ENCODE results near the gene POLD4. TPM values are rescaled to one million over a fixed set of nuclear protein-coding genes. Genes with fewer than 3 reads are reported as not detected.

POLD4 gene
- total RNA-seq, 1 donor from 2014 or later: 3.7 TPM

DNA sequence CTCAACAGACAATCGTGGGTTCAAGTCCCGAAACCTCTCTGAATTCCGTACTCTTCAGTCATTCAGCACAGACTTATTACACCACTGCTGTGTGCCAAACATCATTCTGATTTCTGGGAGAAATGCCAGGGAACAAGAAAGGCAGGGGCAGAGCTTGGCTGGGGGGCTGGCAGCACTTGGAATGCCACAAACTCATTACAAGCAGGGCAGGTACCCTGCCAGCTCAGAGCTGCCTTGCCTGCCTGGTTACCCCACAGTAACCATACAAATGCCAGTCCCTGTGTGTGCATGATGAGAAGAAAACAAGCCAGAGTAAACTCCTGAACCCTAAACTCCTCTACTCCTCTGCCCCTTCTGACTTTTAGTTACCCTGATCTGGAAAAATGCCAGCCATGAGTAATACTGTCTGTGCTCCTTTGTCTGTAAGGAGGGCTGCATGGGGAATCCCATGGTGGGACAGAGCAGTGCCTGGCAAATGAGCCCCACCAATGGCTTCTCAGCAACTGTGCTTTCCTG lies 31.6 kb upstream of the POLD4 start:
- TF ChIP-seq, protein P1, sequence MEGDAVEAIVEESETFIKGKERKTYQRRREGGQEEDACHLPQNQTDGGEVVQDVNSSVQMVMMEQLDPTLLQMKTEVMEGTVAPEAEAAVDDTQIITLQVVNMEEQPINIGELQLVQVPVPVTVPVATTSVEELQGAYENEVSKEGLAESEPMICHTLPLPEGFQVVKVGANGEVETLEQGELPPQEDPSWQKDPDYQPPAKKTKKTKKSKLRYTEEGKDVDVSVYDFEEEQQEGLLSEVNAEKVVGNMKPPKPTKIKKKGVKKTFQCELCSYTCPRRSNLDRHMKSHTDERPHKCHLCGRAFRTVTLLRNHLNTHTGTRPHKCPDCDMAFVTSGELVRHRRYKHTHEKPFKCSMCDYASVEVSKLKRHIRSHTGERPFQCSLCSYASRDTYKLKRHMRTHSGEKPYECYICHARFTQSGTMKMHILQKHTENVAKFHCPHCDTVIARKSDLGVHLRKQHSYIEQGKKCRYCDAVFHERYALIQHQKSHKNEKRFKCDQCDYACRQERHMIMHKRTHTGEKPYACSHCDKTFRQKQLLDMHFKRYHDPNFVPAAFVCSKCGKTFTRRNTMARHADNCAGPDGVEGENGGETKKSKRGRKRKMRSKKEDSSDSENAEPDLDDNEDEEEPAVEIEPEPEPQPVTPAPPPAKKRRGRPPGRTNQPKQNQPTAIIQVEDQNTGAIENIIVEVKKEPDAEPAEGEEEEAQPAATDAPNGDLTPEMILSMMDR (conservative IDR thresholded peaks at IDR 0.05): no peak
- Mint-ChIP-seq H3K4me3 (no peak overlapping the region), H3K27me3 (ENCODE audit: low read depth) (peaks cover 35% of the 10 kb centered on the region), H3K36me3 (ENCODE audit: low read depth) (no peaks in the 10 kb centered on the region), H3K27ac (ENCODE audit: unreplicated experiment) (no peak overlapping the region), H3K4me1 (peaks cover 19% of the 10 kb centered on the region), H3K9me3 (no peaks in the 10 kb centered on the region)
- DNase-seq (ENCODE audit: low read depth, low spot score): no peak

DNA sequence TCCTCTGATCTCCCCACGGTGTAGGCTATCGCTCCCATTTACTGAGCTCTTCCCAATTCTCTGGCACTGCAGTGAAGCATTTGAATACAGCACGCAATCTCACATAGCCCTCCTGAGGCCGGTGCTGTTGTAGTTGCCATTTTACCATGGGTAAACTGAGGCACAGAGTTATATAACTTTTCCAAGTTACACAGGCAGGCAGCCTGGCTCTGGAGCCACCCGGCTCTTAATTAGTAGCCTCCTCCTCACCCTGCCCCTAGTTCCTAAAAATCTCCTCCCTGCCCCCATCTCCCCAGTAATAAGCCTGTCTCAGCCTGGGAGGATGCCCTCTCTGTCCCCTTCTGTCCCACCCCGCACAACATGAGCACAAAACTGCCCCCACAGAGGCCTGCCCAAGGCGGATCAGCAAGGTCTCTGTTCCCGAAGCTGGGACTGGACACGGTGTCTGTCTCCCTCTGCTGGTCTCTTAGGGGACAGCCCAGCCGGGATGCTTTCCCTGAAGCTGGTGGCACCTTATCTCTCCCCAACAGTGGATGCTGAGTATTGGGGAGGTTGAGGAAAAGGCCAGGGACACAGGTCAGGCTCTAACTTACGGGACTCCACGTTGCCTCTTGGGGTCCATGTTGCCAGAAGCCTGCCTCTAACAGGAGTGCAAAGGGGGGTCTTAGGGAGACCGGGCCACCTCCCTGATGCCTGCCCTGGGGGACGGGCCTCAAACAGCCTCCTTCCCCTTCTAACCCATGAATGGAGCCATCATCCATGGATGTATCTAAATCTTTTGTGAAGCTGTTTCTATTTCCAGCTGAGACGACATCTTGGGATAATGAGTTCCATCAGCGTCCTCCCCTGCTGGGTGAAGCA lies 29.2 kb upstream of the POLD4 start:
- Mint-ChIP-seq H3K27me3 (ENCODE audit: low read depth) (peaks cover 29% of the 10 kb centered on the region), H3K4me3 (peak overlapping the region; percentile 56), H3K27ac (ENCODE audit: unreplicated experiment) (no peak overlapping the region)

DNA sequence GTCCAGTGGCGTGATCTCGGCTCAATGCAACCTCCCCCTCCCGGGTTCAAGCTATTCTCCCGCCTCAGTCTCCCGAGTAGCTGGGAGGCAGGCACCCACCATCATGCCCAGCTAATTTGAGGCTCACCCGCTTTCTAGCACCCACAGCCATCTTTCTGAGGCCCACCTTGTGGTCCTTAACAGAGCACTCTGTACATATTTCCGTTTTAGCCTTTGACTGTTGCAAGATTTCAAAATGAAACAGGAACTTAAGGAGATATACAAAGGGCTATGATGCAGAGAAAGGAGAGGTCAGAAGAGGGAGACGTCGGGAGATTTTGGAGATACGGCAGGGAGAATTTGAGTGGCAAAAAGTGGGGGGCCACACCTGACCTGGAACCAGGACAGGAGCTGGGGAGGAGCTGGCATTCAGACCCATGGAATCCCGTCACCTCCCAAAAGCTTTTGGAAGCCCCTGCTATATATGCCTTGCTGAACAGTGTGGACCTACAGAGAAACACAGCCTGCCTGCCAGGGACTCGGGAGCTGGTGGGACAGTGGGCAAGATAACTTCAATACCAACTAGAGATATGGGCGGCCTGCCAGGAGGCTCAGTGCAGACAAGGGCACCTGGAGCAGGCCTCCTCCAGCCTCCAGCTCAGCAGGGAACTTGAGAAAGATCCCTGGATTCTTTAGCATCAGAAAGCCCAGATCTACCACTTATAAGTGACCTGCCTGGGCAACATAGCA lies 28.1 kb upstream of the POLD4 start:
- Mint-ChIP-seq H3K4me3 (no peak overlapping the region), H3K27ac (ENCODE audit: unreplicated experiment) (no peak overlapping the region), H3K36me3 (ENCODE audit: low read depth) (no peaks in the 10 kb centered on the region), H3K9me3 (no peaks in the 10 kb centered on the region), H3K4me1 (peaks cover 19% of the 10 kb centered on the region), H3K27me3 (ENCODE audit: low read depth) (peaks cover 32% of the 10 kb centered on the region)
- no peak for DNase-seq (ENCODE audit: low read depth, low spot score)
- TF ChIP-seq, protein P1 (conservative IDR thresholded peaks at IDR 0.05): no peak

More for the DNA sequence above, 29.2 kb upstream of the POLD4 start:
- H3K4me1 Mint-ChIP-seq: peaks cover 12% of the 10 kb centered on the region
- H3K36me3 Mint-ChIP-seq (ENCODE audit: low read depth): no peaks in the 10 kb centered on the region
- H3K9me3 Mint-ChIP-seq: no peaks in the 10 kb centered on the region
- DNase-seq (ENCODE audit: low read depth, low spot score): peak; percentile 82
- TF ChIP-seq, protein P1 (conservative IDR thresholded peaks at IDR 0.05): peak; percentile 98

DNA sequence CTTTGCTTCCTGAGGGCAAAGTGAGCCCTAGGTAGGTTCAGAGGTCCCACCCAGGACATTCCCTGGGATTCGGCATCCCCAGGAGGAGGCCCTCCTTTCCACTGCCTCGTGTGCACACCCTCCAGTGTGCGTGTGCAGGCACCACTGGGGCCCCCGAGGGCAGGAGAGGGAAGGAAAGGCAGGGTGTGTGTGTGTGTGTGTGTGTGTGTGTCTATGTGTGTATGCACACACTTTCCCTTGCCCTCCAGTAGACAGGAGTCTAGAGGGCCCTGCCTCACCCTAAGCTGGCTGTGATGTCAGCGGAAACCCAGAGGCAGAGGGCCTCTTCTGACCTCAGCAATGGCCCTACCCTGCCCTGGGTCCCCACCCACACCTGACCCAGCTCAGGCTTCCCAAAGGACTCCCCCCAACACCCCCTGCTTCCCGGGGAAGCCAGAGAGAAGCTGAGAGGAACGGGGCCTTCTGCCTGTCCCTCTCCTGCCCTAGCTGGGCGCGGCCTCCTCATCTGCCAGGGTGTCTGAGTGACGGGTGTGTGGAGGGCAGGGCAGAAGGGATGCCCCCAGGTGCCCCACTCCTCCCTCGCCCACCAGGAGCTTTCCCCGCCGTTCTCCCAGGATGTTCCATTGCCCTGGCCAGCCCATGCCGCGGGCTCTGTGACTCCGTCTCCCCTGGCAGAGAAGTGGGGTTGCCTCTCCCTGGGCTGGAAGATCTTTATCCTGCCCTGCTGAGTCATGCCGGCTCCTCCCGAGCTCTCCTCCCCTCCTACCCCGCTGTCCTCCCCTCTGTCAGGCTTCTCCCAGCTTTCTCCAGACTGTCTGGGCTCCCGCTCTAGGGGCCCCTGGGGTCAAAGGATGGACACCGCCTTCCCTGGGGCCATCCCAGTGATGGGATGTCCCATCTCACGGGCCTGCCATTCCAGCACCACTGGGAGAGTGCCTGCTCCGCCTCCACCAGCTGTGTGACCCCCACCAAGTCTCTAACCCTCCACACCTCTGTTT lies 26.0 kb upstream of the POLD4 start:
- no peak for DNase-seq (ENCODE audit: low read depth, low spot score)
- Mint-ChIP-seq H3K4me3 (no peak overlapping the region), H3K9me3 (no peaks in the 10 kb centered on the region), H3K4me1 (peaks cover 23% of the 10 kb centered on the region), H3K27ac (ENCODE audit: unreplicated experiment) (no peak overlapping the region), H3K27me3 (ENCODE audit: low read depth) (peaks cover 32% of the 10 kb centered on the region), H3K36me3 (ENCODE audit: low read depth) (no peaks in the 10 kb centered on the region)
- TF ChIP-seq, protein P1 (conservative IDR thresholded peaks at IDR 0.05): no peak

DNA sequence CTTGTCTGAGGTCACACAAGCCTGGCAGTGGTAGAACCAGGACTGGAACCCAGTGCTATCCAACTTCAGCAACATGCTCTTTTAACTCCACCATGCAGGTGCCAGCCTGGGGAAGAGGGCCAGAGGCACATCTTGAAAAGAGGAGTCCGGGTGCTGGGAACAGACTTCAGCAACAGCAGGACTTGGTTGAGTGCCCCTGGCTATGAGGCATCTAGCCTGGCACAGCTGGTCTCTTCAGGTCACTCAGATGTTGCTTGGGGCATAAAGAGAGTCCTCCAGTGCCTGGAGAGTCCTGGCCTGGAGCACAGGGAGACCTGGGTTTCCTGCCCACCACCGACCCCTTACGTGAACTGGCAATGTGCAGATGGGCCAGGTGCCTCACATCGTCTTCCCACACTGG lies 25.2 kb upstream of the POLD4 start:
- Mint-ChIP-seq H3K9me3 (no peaks in the 10 kb centered on the region), H3K4me3 (no peak overlapping the region), H3K4me1 (peaks cover 28% of the 10 kb centered on the region), H3K27ac (ENCODE audit: unreplicated experiment) (no peak overlapping the region), H3K27me3 (ENCODE audit: low read depth) (peaks cover 36% of the 10 kb centered on the region), H3K36me3 (ENCODE audit: low read depth) (no peaks in the 10 kb centered on the region)
- DNase-seq (ENCODE audit: low read depth, low spot score): no peak
- TF ChIP-seq, protein P1 (conservative IDR thresholded peaks at IDR 0.05): no peak
